Suprapubic skin (tissue), 4 donors: Measurements from ENCODE around the gene HIVEP3. TPM values are rescaled to one million over a fixed set of nuclear protein-coding genes. Genes with fewer than 3 reads are reported as not detected.

Source experiments
- DNase-seq, 2 donors: peaks; one replicate each; pipeline ENCODE4 v3.0.0-alpha.2; 2019; ENCODE audit warnings: low spot score in 2 of 2
- H3K27ac ChIP-seq: fragments of 200-600 bp; sonication (generic); one replicate; pipeline ENCODE4 v1.5.1; 2019
- H3K27me3 ChIP-seq: fragments of 200-600 bp; sonication (generic); one replicate; pipeline ENCODE4 v1.5.1; 2019
- H3K36me3 ChIP-seq: fragments of 200-600 bp; sonication (generic); one replicate; pipeline ENCODE4 v1.5.1; 2019
- H3K4me1 ChIP-seq: fragments of 200-600 bp; sonication (generic); one replicate; pipeline ENCODE4 v1.5.1; 2019
- H3K4me3 ChIP-seq: fragments of 200-600 bp; sonication (generic); one replicate; pipeline ENCODE4 v1.5.1; 2019; ENCODE audit warnings: mild to moderate bottlenecking
- H3K9me3 ChIP-seq: fragments of 200-600 bp; sonication (generic); one replicate; pipeline ENCODE4 v1.5.1; 2019
- CTCF ChIP-seq, 2 donors: fragments of 200-600 bp in 1 of 2; fragments of 450-650 bp in 1 of 2; sonication (generic) in 1 of 2; IDR thresholded peaks; one replicate each; pipeline ENCODE4 v1.5.1; 2016 to 2019; ENCODE audit warnings: antibody characterized with exemption in 2 of 2, mild to moderate bottlenecking in 1 of 2, moderate library complexity in 1 of 2
- EP300 ChIP-seq: sonication (generic); formaldehyde crosslinking; IDR thresholded peaks from one replicate; pipeline ENCODE4 v1.6.1; 2017; ENCODE audit warnings: antibody characterized with exemption
- POLR2A ChIP-seq, 2 donors: fragments of 450-650 bp; IDR thresholded peaks; one replicate each; pipeline ENCODE4 v1.6.1; 2017; ENCODE audit warnings: antibody characterized with exemption in 2 of 2, mild to moderate bottlenecking in 2 of 2, moderate library complexity in 2 of 2
- POLR2AphosphoS5 ChIP-seq, 3 donors: sonication (generic); formaldehyde crosslinking; IDR thresholded peaks; one replicate each; pipeline ENCODE4 v1.6.1; 2017; ENCODE audit warnings: antibody characterized with exemption in 3 of 3
- WGBS: methylation state at CpG from one replicate; pipeline ENCODE4 v1.1.5; 2018; 5-methylcytosine and 5-hydroxymethylcytosine counted together
- total RNA-seq, 4 donors: library from RNA; depleted of rRNA; stranded (reverse); fragments of >200 nt; gene quantifications; one replicate each; pipeline ENCODE4 v1.1.0, GENCODE V29; 2016

Gene HIVEP3
- total RNA-seq, 4 donors from 2014 or later: 11.3 to 23.9 (median 18.3) TPM

DNA sequence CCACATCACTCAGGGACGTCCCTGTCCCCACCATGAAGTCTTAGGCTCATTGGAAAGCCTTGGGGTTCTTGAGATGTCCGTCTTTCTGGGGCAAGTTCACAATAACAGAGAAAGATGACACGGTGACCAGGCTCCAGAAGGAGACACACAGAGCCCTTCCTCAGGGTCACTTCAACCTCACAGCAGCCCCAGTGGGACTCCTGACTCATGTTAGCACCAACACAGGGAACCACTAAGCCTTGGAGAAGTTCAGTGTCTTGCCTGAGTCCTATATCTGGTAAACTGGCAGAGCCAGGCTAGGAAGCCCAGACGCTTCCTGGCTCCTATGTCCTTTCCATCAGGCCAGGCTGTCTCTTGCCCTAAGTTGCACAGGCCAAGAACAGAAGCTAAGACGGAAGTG is 199.1 kb downstream of the HIVEP3 start:
- Histone ChIP-seq H3K4me3 (no peak overlapping the region), H3K9me3 (no peaks in the 10 kb centered on the region), H3K27ac (no peak overlapping the region), H3K27me3 (no peaks in the 10 kb centered on the region), H3K36me3 (no peaks in the 10 kb centered on the region), H3K4me1 (no peaks in the 10 kb centered on the region)
- no peak for DNase-seq
- 90% methylated on average over 5 of the region's 5 CpGs for WGBS
- TF ChIP-seq POLR2A (IDR thresholded peaks at IDR 0.05) (no peak), POLR2AphosphoS5 (IDR thresholded peaks at IDR 0.05) (no peak), EP300 (no peak), CTCF (IDR thresholded peaks at IDR 0.05) (no peak)

DNA sequence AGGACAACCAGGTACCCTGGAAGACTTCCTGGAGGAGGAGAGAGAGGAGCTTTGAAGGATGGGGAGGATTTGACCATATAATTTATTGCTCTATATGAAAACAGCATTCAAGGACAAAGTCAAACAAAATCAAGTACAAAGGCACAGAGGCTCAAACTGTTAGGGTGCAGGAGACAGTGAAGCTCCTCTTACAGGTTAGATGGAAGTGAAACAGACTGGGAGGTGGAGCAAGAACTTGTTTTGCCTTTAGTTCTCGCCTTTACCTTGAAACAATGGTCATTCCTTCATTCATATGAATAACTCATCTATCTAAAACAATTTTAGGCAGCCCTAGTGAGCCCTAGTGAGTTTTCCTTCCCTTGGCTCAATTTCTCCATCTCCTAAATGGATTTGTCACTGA is 199.6 kb downstream of the HIVEP3 start:
- WGBS: 100% methylated on average over 1 of the region's 1 CpG
- H3K27ac ChIP-seq: no peak overlapping the region
- DNase-seq: no peak
- no peaks in the 10 kb centered on the region for H3K27me3 ChIP-seq
- no peaks in the 10 kb centered on the region for H3K36me3 ChIP-seq
- H3K4me1 ChIP-seq: no peaks in the 10 kb centered on the region
- no peak overlapping the region for H3K4me3 ChIP-seq
- TF ChIP-seq POLR2AphosphoS5 (IDR thresholded peaks at IDR 0.05): no peak
- TF ChIP-seq EP300: no peak
- TF ChIP-seq CTCF (IDR thresholded peaks at IDR 0.05): no peak
- no peak for TF ChIP-seq POLR2A (IDR thresholded peaks at IDR 0.05)
- no peaks in the 10 kb centered on the region for H3K9me3 ChIP-seq

- no peak for TF ChIP-seq POLR2A (IDR thresholded peaks at IDR 0.05)
- no peak for TF ChIP-seq POLR2AphosphoS5 (IDR thresholded peaks at IDR 0.05)
- TF ChIP-seq CTCF (IDR thresholded peaks at IDR 0.05): no peak
- TF ChIP-seq EP300: no peak
- no peak for DNase-seq
- Histone ChIP-seq H3K36me3 (no peaks in the 10 kb centered on the region), H3K4me3 (no peak overlapping the region), H3K27me3 (no peaks in the 10 kb centered on the region), H3K9me3 (no peaks in the 10 kb centered on the region), H3K4me1 (peaks cover 3% of the 10 kb centered on the region), H3K27ac (no peak overlapping the region)
- 74% methylated on average over 7 of the region's 7 CpGs for WGBS
Measured at GRCh38 chr1:41718497-41718896, 200.2 kb downstream of the HIVEP3 start.

DNA sequence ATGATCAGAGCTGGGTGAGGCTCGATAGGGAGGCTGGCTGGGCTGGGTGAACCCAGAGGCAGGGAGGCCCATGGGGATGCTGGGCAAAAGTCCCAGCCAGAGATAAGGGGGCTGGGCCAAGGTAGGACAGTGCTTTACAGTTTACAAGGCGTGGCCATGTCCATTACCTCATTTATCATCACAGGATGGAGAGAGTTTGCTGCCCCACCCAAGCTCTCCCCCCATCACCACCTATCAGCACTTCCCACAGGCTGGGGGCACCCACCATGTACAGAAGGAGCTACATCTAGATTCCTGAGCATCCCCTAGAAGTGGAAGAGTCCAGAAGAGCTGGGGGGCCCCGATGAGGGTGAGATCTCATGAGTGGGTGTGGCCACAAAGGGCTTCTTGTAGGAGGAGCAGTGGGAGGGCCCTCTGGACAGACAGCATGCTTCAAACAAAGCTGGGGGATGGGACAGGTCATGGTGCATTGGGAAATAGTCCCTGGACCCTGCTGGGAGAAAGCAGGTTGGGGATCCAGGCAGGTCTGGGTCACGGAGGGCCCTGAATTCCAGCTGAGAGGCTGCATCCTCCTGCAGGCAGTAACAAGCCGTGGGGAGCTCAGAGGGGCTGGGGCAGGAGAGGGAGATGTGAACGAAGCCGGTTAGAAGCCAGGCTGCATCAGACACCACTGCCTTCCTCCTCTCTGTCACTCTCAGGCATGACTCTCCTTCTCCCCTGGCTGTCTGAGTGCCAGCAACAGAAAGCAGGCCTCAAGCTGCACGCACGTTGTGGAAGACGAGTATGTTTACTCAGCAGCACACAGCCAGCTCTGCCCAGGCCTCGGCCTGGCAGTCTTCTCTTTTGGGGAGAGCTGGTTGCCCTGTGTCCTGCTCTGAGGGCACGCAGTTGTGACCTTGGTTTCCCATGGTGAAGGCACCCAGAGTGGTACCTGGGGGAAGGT is 202.3 kb downstream of the HIVEP3 start:
- WGBS: 89% methylated on average over 4 of the region's 12 CpGs
- TF ChIP-seq EP300 (no peak), POLR2A (IDR thresholded peaks at IDR 0.05) (no peak), POLR2AphosphoS5 (IDR thresholded peaks at IDR 0.05) (no peak), CTCF (IDR thresholded peaks at IDR 0.05) (no peak)
- no peaks in the 10 kb centered on the region for H3K27me3 ChIP-seq

DNA sequence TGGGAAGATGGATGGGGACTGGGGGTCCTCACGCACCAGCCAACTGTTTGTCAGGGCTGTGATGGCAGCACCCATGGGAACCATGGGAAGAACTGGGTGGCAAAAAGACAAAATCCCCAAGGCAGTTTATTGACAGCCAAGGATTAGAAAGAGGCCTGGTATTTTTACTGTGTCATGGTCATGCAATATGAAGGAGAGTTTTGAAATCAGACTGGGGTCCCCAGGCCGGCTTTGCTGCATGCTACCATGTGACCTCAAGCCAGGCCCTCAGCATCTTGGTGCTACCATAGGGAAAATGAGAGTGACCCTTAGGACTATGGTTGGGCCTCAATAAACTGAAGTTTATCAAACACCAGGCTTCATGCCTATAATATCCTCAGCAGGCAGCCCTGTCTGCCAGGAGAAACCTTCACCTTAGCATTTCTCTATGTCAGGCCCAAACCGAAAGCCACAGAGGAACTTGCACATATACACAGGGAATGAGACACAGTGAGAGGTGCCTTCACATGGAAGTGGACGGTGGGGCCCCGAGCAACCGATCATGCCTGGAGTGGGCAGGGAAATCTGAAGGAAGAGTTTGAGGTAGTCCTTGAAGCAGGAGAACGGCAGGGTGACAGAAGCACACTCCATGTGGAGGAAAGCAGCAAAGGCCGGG is 203.2 kb downstream of the HIVEP3 start:
- peak in 1 of 2 donors; percentile 27 for DNase-seq
- Histone ChIP-seq H3K4me1 (peaks cover 6% of the 10 kb centered on the region), H3K9me3 (no peaks in the 10 kb centered on the region), H3K4me3 (no peak overlapping the region), H3K27ac (no peak overlapping the region), H3K27me3 (no peaks in the 10 kb centered on the region), H3K36me3 (no peaks in the 10 kb centered on the region)
- WGBS: 93% methylated on average over 8 of the region's 8 CpGs
- TF ChIP-seq EP300: no peak
- no peak for TF ChIP-seq POLR2AphosphoS5 (IDR thresholded peaks at IDR 0.05)

More for the DNA sequence above, 202.3 kb downstream of the HIVEP3 start:
- Histone ChIP-seq H3K4me1 (peaks cover 6% of the 10 kb centered on the region), H3K27ac (no peak overlapping the region), H3K4me3 (no peak overlapping the region), H3K9me3 (no peaks in the 10 kb centered on the region), H3K36me3 (no peaks in the 10 kb centered on the region)
- DNase-seq: no peak
